Endodermal cell (in vitro differentiated cells): Measurements from ENCODE around the gene HOXC12. TPM values are rescaled to one million over a fixed set of nuclear protein-coding genes. Genes with fewer than 3 reads are reported as not detected.
A peak's percentile ranks its signal among the peaks of the same experiment; 100 is the strongest.

Experiments
- DNase-seq: peaks from one replicate; pipeline ENCODE4 v3.0.0-alpha.2; 2017
- H3K27ac ChIP-seq: 2 replicates; pipeline ENCODE4 v1.5.1; 2013; ENCODE audit warnings: mild to moderate bottlenecking, low read depth, low read length, moderate library complexity
- H3K27me3 ChIP-seq: 2 replicates; pipeline ENCODE4 v1.6.1; 2013; ENCODE audit warnings: mild to moderate bottlenecking, low read length, moderate library complexity; ENCODE audit not compliant: insufficient read depth, control insufficient read depth, poor library complexity, severe bottlenecking
- H3K36me3 ChIP-seq: 2 replicates; pipeline ENCODE4 v1.7.0; 2013; ENCODE audit warnings: mild to moderate bottlenecking, low read length, moderate library complexity; ENCODE audit not compliant: control insufficient read depth, insufficient read depth
- H3K4me1 ChIP-seq: one replicate; pipeline ENCODE4 v1.7.0; 2013; ENCODE audit warnings: low read length; ENCODE audit not compliant: control insufficient read depth, insufficient read depth
- H3K4me3 ChIP-seq: 2 replicates; pipeline ENCODE4 v1.5.1; 2013; ENCODE audit warnings: mild to moderate bottlenecking, low read length, moderate library complexity
- H3K9ac ChIP-seq: 2 replicates; pipeline ENCODE4 v1.6.1; 2013; ENCODE audit warnings: mild to moderate bottlenecking, low read length, moderate library complexity; ENCODE audit not compliant: poor library complexity, severe bottlenecking; ENCODE audit errors: extremely low read depth
- H3K9me3 ChIP-seq: 2 replicates; pipeline ENCODE4 v1.6.1; 2013; ENCODE audit warnings: mild to moderate bottlenecking, low read length, moderate library complexity; ENCODE audit not compliant: control insufficient read depth
- H3K27ac Mint-ChIP-seq: 2 replicates; pipeline ENCODE4 v1.8.0; 2020; ENCODE audit warnings: mixed read lengths
- H3K27me3 Mint-ChIP-seq: 2 replicates; pipeline ENCODE4 v1.8.0; 2021; ENCODE audit warnings: mild to moderate bottlenecking, mixed read lengths; ENCODE audit not compliant: insufficient read depth
- H3K36me3 Mint-ChIP-seq: 2 replicates; pipeline ENCODE4 v1.8.0; 2020; ENCODE audit warnings: low read depth, mixed read lengths
- H3K4me1 Mint-ChIP-seq: 2 replicates; pipeline ENCODE4 v1.8.0; 2020; ENCODE audit warnings: mixed read lengths
- H3K4me3 Mint-ChIP-seq: 2 replicates; pipeline ENCODE4 v1.8.0; 2020; ENCODE audit warnings: mild to moderate bottlenecking, moderate library complexity, mixed read lengths
- H3K9me3 Mint-ChIP-seq: 2 replicates; pipeline ENCODE4 v1.8.0; 2020; ENCODE audit warnings: mild to moderate bottlenecking, mixed read lengths
- WGBS, 2 experiments: methylation state at CpG; one replicate each; pipeline versions ENCODE4 v1.1.5 to v1.1.7; 2013; ENCODE audit warnings: missing lambda C conversion rate in 2 of 2, mixed read lengths in 1 of 2; ENCODE audit not compliant: insufficient coverage in 1 of 2, insufficient read length in 1 of 2; 5-methylcytosine and 5-hydroxymethylcytosine counted together
- total RNA-seq, 2 donors: library from RNA; stranded (reverse); fragmentation: NEBNext Ultra II Directional in 1 of 2; extraction: Animal tissue kit (Norgen Biotek cat#: 25700) in 1 of 2; gene quantifications; 2 replicates in 1 of 2; 3 replicates in 1 of 2; pipeline ENCODE4 v1.2.1, GENCODE V29; 2021
- TF ChIP-seq, protein P1 (sequence below): fragments of 200-600 bp; sonication (generic); conservative IDR thresholded peaks from 2 replicates; pipeline ENCODE4 v1.5.0; 2021; ENCODE audit warnings: antibody characterized with exemption, mild to moderate bottlenecking

HOXC12 gene
- total RNA-seq, 2 donors from 2014 or later = not detected

- Mint-ChIP-seq H3K27ac (no peak overlapping the region), H3K9me3 (peaks cover under 1% of the 10 kb centered on the region), H3K36me3 (no peaks in the 10 kb centered on the region), H3K4me1 (peaks cover 6% of the 10 kb centered on the region), H3K4me3 (peak overlapping the region; percentile 16), H3K27me3 (peaks cover 100% of the 10 kb centered on the region)
- Histone ChIP-seq H3K27me3 (peaks cover 100% of the 10 kb centered on the region), H3K4me3 (no peak overlapping the region), H3K9me3 (no peaks in the 10 kb centered on the region), H3K4me1 (no peaks in the 10 kb centered on the region), H3K9ac (no peak overlapping the region), H3K27ac (no peak overlapping the region), H3K36me3 (no peaks in the 10 kb centered on the region)
- 0 to 2% methylated on average over 3 to 15 of the region's 15 CpGs for WGBS, 2 experiments
- TF ChIP-seq, protein P1, sequence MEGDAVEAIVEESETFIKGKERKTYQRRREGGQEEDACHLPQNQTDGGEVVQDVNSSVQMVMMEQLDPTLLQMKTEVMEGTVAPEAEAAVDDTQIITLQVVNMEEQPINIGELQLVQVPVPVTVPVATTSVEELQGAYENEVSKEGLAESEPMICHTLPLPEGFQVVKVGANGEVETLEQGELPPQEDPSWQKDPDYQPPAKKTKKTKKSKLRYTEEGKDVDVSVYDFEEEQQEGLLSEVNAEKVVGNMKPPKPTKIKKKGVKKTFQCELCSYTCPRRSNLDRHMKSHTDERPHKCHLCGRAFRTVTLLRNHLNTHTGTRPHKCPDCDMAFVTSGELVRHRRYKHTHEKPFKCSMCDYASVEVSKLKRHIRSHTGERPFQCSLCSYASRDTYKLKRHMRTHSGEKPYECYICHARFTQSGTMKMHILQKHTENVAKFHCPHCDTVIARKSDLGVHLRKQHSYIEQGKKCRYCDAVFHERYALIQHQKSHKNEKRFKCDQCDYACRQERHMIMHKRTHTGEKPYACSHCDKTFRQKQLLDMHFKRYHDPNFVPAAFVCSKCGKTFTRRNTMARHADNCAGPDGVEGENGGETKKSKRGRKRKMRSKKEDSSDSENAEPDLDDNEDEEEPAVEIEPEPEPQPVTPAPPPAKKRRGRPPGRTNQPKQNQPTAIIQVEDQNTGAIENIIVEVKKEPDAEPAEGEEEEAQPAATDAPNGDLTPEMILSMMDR = no peak
- peak; percentile 83 for DNase-seq
Measured at GRCh38 chr12:53966085-53966384, 11.3 kb downstream of the HOXC12 start.

- Mint-ChIP-seq H3K4me3 (peak overlapping the region; percentile 16), H3K4me1 (peaks cover 6% of the 10 kb centered on the region), H3K27me3 (peaks cover 100% of the 10 kb centered on the region), H3K36me3 (no peaks in the 10 kb centered on the region), H3K9me3 (peaks cover 2% of the 10 kb centered on the region), H3K27ac (no peak overlapping the region)
- TF ChIP-seq, protein P1 = no peak
- 5 to 7% methylated on average over 29 to 36 of the region's 36 CpGs for WGBS, 2 experiments
- Histone ChIP-seq H3K9me3 (no peaks in the 10 kb centered on the region), H3K9ac (no peak overlapping the region), H3K4me1 (no peaks in the 10 kb centered on the region), H3K27me3 (peaks cover 100% of the 10 kb centered on the region), H3K4me3 (no peak overlapping the region), H3K27ac (no peak overlapping the region), H3K36me3 (no peaks in the 10 kb centered on the region)
- no peak for DNase-seq
Measured at GRCh38 chr12:53966385-53967133, 11.9 kb downstream of the HOXC12 start.

- 8 to 18% methylated on average over 3 to 5 of the region's 5 CpGs for WGBS, 2 experiments
- H3K27me3 ChIP-seq = peaks cover 100% of the 10 kb centered on the region
- H3K27ac Mint-ChIP-seq = no peak overlapping the region
Measured at GRCh38 chr12:53967421-53967925, 12.8 kb downstream of the HOXC12 start.

More at GRCh38 chr12:53967421-53967925, 12.8 kb downstream of the HOXC12 start:
- H3K4me1 Mint-ChIP-seq = peaks cover 6% of the 10 kb centered on the region
- Histone ChIP-seq H3K9ac (no peak overlapping the region), H3K4me3 (no peak overlapping the region), H3K36me3 (no peaks in the 10 kb centered on the region), H3K4me1 (no peaks in the 10 kb centered on the region), H3K9me3 (no peaks in the 10 kb centered on the region), H3K27ac (no peak overlapping the region)
- H3K4me3 Mint-ChIP-seq = no peak overlapping the region
- H3K27me3 Mint-ChIP-seq = peaks cover 100% of the 10 kb centered on the region
- no peaks in the 10 kb centered on the region for H3K36me3 Mint-ChIP-seq
- TF ChIP-seq, protein P1 = no peak
- peaks cover 2% of the 10 kb centered on the region for H3K9me3 Mint-ChIP-seq
- no peak for DNase-seq
